Measurements from ENCODE around the gene TMEM51. TPM values are rescaled to one million over a fixed set of nuclear protein-coding genes. Genes with fewer than 3 reads are reported as not detected.
A peak's percentile ranks its signal among the peaks of the same experiment; 100 is the strongest.

Gene TMEM51
- total and polyA plus RNA-seq, 2 experiments from 2014 or later = 23.8 to 32.7 TPM

DNA sequence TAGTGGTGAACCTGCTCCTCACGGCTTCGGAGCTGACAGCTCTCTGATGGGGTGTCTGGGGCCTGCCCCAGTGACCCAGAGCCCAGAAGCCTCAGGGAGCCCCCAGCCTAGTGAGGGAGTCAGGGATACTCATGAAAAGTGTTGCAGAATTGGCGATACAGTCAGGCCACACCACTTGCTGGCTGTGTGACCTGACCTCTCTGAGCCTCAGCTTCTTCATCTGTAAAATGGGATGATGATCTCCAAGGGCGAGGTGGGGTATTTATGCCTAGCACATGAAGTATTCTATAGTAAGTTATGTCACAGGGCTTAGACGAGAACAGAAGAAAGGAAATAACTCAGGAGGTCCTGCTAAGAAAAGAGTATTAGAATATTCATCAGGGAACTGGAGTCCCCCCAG lies 1.6 kb downstream of the TMEM51 start:
- no peak overlapping the region for H3K27ac ChIP-seq
- peaks cover 21% of the 10 kb centered on the region for H3K4me1 ChIP-seq (ENCODE audit: low read depth)
- no peak overlapping the region for H3K4me3 ChIP-seq

DNA sequence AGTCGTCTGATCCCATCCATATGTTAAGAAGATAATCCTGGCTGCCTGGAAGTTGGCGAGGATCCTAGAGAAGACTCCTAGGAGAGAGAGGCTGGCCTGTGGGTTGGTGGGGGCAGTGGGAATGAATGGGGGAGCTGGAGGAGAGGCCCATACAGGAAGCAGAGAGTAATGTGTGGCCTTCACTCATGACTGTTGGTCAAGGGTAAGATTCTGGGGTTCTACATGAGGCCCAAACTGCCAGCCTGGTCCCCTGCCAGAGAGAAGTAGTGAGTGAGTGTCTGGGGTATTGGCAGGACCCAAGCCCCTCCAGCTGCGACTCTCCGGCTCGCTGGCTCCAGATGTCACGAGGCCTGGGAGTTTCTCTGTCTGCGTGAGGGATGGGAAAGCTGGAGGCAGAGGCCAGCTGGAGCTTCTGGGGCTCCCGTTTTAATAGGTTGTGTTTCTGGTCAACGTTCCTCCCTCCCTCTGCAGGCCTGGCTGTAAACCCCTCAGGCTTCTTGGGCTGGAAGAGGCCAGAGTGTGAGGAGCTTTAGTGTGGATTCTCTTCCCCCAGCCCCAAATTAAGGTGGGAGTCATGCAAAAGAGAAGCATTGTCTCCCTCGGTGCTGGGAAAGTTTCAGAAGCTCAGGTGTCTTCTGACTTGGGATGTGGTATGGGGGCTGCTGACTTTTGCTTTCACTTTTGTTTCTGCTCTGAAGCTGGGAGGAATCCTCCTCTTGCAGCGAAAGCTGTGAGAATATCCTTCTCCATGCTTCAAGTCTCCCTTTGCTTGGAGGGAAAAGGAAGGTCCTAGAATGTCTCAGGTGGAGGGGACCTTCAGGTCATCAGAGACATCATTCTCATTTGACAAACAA lies 2.6 kb downstream of the TMEM51 start:
- DNase-seq (ENCODE audit: low read depth in 1 of 2, low spot score in 1 of 2) = peak in 1 of 2 donors; percentile 55
- Histone ChIP-seq H3K4me1 (ENCODE audit: low read depth) (peaks cover 20% of the 10 kb centered on the region), H3K27me3 (no peaks in the 10 kb centered on the region), H3K36me3 (no peaks in the 10 kb centered on the region), H3K27ac (no peak overlapping the region), H3K4me3 (no peak overlapping the region), H3K9me3 (ENCODE audit: low read depth) (no peaks in the 10 kb centered on the region)
- TF ChIP-seq, protein P1, sequence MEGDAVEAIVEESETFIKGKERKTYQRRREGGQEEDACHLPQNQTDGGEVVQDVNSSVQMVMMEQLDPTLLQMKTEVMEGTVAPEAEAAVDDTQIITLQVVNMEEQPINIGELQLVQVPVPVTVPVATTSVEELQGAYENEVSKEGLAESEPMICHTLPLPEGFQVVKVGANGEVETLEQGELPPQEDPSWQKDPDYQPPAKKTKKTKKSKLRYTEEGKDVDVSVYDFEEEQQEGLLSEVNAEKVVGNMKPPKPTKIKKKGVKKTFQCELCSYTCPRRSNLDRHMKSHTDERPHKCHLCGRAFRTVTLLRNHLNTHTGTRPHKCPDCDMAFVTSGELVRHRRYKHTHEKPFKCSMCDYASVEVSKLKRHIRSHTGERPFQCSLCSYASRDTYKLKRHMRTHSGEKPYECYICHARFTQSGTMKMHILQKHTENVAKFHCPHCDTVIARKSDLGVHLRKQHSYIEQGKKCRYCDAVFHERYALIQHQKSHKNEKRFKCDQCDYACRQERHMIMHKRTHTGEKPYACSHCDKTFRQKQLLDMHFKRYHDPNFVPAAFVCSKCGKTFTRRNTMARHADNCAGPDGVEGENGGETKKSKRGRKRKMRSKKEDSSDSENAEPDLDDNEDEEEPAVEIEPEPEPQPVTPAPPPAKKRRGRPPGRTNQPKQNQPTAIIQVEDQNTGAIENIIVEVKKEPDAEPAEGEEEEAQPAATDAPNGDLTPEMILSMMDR (IDR thresholded peaks at IDR 0.05; ENCODE audit: low read depth, low read length) = no peak

More for the DNA sequence above, 1.6 kb downstream of the TMEM51 start:
- TF ChIP-seq, protein P1 (IDR thresholded peaks at IDR 0.05; ENCODE audit: low read depth, low read length) = no peak
- Histone ChIP-seq H3K27me3 (no peaks in the 10 kb centered on the region), H3K9me3 (ENCODE audit: low read depth) (no peaks in the 10 kb centered on the region), H3K36me3 (no peaks in the 10 kb centered on the region)
- DNase-seq (ENCODE audit: low read depth in 1 of 2, low spot score in 1 of 2) = no peak

DNA sequence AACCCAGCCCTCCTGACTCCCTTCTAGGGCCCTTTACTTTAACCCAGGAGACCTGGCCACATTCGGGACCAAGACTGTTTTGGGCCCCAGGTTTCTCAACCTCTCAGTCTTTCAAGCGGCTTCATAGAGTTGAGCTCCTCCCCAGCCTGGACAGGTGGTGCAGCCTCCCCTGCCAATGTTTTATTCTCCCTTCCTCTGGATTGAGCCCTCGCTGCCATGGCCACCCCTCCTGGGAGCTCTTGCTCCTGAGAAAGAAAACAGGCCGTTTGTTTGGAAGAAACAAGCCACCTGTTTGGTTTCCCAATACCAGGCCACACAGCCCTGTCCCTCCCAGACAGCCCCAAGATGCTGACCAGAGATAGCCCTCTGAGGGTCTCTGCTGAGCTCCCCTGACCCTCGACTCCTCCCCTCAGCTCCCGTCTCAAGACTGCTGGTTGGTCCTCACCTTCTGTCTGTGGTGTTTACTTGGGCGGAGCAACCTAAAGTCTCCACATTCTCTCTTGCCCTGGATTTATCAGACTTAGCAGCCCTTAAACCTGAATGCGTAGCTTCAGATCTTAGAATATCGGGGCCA lies 3.3 kb downstream of the TMEM51 start:
- H3K9me3 ChIP-seq (ENCODE audit: low read depth) = no peaks in the 10 kb centered on the region
- H3K4me1 ChIP-seq (ENCODE audit: low read depth) = peaks cover 13% of the 10 kb centered on the region
- H3K27me3 ChIP-seq = no peaks in the 10 kb centered on the region
- no peak overlapping the region for H3K4me3 ChIP-seq
- DNase-seq (ENCODE audit: low read depth in 1 of 2, low spot score in 1 of 2) = no peak
- no peaks in the 10 kb centered on the region for H3K36me3 ChIP-seq
- TF ChIP-seq, protein P1 (IDR thresholded peaks at IDR 0.05; ENCODE audit: low read depth, low read length) = no peak
- H3K27ac ChIP-seq = no peak overlapping the region

DNA sequence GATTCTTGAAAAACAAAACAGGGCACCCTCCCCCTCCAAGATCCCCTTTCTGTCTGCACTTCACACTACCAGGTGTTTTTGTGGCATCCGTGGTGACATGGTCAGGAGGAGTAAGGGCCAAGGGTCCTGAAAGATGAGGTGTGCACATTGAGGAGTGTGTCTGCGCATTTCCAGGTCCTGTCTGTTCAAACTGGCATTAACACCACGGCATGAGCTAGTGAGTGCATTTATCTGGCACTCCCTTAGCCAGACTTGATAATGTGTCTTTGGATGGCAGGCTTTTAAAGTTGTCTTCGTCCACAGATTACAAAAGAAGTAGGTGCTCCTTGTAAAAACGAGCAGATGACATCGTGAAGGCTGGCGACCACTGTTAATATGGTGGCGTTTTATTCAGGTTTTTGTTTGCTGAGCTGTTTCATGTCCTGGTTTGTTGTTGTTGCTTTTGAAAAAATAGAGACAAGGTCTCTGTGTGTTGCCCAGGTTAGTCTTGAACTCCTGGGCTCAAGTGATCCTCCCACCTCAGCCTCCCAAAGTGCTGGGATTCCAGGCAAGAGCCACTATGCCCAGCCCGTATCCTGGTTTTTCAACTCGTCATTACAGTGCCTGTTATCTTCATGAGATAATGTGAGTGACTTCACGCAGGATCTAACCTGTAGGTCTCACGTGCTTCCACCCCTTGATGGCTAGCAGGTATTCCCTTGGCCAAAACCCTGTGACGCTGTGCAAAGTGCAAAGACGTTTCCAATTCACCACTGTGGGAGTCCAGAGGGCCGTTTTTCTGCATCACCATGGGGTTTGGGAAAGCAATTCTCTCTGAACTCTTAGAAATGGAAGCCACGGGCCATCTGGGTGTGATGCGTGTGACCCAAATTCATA lies 4.2 kb downstream of the TMEM51 start:
- Histone ChIP-seq H3K4me3 (no peak overlapping the region), H3K27me3 (no peaks in the 10 kb centered on the region), H3K27ac (no peak overlapping the region), H3K9me3 (ENCODE audit: low read depth) (no peaks in the 10 kb centered on the region), H3K36me3 (no peaks in the 10 kb centered on the region), H3K4me1 (ENCODE audit: low read depth) (peaks cover 10% of the 10 kb centered on the region)
- TF ChIP-seq, protein P1 (IDR thresholded peaks at IDR 0.05; ENCODE audit: low read depth, low read length) = no peak
- DNase-seq (ENCODE audit: low read depth in 1 of 2, low spot score in 1 of 2) = no peak

DNA sequence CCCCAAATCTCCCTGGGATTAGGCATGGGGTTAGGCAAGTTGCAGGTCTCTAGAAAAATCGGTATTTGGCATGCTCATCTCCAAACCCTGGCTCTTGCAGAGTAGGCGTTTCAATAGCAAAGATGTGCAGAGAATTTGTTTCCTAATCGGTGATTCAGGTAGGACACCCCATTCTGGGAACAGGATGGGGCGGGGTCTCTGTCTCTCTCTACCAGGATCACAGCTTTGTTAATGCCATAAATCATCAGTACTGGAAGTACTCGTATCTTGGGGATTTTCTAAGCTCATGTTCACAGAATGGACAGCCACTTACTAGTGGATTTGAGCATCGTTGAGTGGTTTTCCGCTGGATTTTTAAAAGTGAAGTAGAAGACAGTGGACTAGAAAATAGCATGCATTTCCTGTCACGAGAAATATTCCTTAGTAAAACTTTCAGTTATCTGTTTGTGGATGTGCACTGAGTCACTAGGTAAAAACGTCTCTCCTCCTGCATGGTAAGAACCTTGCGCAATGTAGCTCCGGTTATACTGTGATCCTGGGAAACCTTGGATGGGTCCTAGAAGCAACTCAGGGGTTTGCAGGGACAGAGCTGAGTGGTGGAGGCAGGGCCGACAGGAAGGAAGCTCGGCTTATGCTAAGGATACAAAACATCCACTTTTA lies 5.1 kb downstream of the TMEM51 start:
- Histone ChIP-seq H3K4me1 (ENCODE audit: low read depth) (peaks cover 10% of the 10 kb centered on the region), H3K27me3 (no peaks in the 10 kb centered on the region), H3K9me3 (ENCODE audit: low read depth) (no peaks in the 10 kb centered on the region), H3K36me3 (no peaks in the 10 kb centered on the region), H3K4me3 (no peak overlapping the region), H3K27ac (peak overlapping the region; percentile 27)
- TF ChIP-seq, protein P1 (IDR thresholded peaks at IDR 0.05; ENCODE audit: low read depth, low read length) = no peak
- peak in 1 of 2 donors; percentile 87 for DNase-seq (ENCODE audit: low read depth in 1 of 2, low spot score in 1 of 2)

Data from cardiac muscle cell (in vitro differentiated cells and primary cell).